GM12865 (cell line): ENCODE measurements around the gene MTA1.
A peak's percentile ranks its signal among the peaks of the same experiment; 100 is the strongest.

Experiments used
- DNase-seq: peaks from one replicate; pipeline ENCODE4 v3.0.0; 2010; ENCODE audit warnings: low read depth
- H3K4me3 ChIP-seq: 2 replicates; pipeline ENCODE4 v1.5.1; 2011; ENCODE audit warnings: mild to moderate bottlenecking, low read depth, low read length, control low read depth
- TF ChIP-seq, protein P1 (sequence below): IDR thresholded peaks from 2 replicates; pipeline ENCODE4 v1.5.1; 2011; ENCODE audit warnings: low read length, control low read depth, low read depth, inconsistent platforms; ENCODE audit not compliant: insufficient read depth; ENCODE audit errors: missing control alignments

MTA1 gene

GRCh38 chr14:105495101-105495989 lies 75.7 kb downstream of the MTA1 start:
- peak; percentile 1 for DNase-seq
- no peak overlapping the region for H3K4me3 ChIP-seq
- TF ChIP-seq, protein P1, sequence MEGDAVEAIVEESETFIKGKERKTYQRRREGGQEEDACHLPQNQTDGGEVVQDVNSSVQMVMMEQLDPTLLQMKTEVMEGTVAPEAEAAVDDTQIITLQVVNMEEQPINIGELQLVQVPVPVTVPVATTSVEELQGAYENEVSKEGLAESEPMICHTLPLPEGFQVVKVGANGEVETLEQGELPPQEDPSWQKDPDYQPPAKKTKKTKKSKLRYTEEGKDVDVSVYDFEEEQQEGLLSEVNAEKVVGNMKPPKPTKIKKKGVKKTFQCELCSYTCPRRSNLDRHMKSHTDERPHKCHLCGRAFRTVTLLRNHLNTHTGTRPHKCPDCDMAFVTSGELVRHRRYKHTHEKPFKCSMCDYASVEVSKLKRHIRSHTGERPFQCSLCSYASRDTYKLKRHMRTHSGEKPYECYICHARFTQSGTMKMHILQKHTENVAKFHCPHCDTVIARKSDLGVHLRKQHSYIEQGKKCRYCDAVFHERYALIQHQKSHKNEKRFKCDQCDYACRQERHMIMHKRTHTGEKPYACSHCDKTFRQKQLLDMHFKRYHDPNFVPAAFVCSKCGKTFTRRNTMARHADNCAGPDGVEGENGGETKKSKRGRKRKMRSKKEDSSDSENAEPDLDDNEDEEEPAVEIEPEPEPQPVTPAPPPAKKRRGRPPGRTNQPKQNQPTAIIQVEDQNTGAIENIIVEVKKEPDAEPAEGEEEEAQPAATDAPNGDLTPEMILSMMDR, result no peak

GRCh38 chr14:105495990-105496830 lies 76.6 kb downstream of the MTA1 start:
- no peak for DNase-seq
- TF ChIP-seq, protein P1, result no peak
- H3K4me3 ChIP-seq, result no peak overlapping the region

GRCh38 chr14:105496831-105497591 lies 77.4 kb downstream of the MTA1 start:
- TF ChIP-seq, protein P1, result no peak
- H3K4me3 ChIP-seq, result no peak overlapping the region
- no peak for DNase-seq

DNA sequence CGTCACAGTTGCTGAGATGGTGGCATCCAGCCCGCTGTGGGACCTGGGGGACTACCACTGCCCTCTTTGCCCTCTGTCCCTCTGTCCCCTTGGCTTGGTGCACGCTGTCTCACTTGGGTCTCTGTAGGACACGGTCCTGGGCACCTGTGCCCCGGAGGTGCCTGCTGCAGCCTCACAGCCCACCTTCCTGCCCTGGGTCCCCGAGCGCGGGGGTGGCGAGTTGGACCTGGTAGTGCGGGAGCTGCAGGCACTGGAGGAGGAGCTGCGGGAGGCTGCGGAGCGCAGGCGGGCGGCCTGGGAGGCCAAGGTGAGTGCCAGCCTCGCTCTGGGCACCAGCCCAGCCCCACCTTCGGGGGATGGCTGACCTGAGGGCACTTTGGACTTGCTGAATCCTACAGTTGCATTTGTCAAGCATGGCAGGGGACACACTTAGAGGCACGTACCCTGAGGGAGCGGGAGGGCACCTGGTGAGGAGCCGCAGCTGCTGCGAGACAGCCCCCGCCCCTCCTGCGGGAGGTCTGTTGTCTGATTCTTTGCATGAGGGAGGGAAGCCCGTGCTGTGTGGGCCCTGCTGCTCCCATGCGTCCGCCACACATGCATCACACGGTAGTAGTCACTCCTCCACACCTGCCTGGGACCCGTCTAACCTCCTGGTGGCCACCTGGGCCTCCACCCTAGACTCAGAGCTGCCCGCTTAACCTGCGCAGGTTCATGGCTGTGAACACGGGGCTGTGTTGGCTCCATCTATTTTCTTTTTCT lies 78.2 kb downstream of the MTA1 start:
- H3K4me3 ChIP-seq, result no peak overlapping the region
- DNase-seq, result no peak
- TF ChIP-seq, protein P1, result no peak

- DNase-seq, result no peak
- H3K4me3 ChIP-seq, result no peak overlapping the region
- TF ChIP-seq, protein P1, result no peak
Observed at GRCh38 chr14:105498430-105499255, 79.0 kb downstream of the MTA1 start.
